ENCODE measurements around the gene CFAP73.

CFAP73 gene

DNA sequence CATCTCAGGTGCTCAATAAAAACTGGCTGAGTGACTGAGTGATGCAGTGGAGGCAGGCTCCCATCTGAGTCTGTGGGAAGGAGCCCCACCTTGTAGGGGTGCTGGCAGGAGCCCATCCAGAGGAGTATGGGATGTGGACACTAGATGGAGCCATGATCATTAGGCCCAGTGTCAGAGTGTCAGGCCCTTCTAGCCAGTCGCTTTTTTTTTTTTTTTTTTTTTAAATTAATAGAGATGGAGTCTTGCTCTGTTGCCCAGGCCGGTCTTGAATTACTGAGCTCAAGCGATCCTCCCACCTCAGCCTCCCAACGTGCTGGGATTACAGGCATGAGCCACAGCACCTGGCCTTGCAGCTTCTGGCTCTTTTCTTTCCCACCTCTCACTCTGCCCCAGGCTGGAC, 47.5 kb downstream of the CFAP73 start:
- TF ChIP-seq, protein P1, sequence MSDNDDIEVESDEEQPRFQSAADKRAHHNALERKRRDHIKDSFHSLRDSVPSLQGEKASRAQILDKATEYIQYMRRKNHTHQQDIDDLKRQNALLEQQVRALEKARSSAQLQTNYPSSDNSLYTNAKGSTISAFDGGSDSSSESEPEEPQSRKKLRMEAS (IDR thresholded peaks at IDR 0.05; ENCODE audit: low read depth, low read length), result no peak
- TF ChIP-seq, protein P2, sequence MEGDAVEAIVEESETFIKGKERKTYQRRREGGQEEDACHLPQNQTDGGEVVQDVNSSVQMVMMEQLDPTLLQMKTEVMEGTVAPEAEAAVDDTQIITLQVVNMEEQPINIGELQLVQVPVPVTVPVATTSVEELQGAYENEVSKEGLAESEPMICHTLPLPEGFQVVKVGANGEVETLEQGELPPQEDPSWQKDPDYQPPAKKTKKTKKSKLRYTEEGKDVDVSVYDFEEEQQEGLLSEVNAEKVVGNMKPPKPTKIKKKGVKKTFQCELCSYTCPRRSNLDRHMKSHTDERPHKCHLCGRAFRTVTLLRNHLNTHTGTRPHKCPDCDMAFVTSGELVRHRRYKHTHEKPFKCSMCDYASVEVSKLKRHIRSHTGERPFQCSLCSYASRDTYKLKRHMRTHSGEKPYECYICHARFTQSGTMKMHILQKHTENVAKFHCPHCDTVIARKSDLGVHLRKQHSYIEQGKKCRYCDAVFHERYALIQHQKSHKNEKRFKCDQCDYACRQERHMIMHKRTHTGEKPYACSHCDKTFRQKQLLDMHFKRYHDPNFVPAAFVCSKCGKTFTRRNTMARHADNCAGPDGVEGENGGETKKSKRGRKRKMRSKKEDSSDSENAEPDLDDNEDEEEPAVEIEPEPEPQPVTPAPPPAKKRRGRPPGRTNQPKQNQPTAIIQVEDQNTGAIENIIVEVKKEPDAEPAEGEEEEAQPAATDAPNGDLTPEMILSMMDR (IDR thresholded peaks at IDR 0.05; ENCODE audit: low read depth, low read length), result peak; percentile 92
- TF ChIP-seq POLR2A (IDR thresholded peaks at IDR 0.05; ENCODE audit: extremely low read depth, insufficient read length), result no peak
- peak; percentile 91 for DNase-seq (ENCODE audit: low read depth)
- H3K4me3 ChIP-seq (ENCODE audit: low read depth, low read length), result no peak overlapping the region

DNA sequence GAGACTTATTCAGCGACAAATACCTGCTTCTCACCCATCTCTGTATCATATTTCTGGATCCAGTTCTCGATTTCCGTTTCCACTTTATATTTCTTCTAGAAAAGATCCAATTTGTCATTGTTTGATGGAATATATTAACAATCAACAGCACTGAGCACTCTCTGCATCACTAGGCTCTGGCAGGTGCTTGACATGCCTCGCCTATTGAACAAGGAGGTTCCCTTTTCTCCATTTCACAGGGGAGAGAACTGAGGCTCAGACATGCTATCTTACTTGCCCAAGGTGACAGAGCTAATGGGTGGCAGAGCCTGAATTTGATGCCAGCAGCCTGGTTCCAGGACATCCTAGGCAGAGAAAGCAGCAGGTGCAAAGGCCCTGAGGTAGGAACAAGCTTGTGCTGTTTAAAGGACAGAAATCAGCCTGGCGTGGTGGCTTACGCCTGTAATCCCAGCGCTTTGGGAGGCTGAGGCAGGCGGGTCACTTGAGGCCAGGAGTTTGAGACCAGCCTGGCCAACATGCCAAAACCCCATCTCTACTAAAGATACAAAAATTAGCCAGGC, 48.1 kb downstream of the CFAP73 start:
- DNase-seq (ENCODE audit: low read depth), result no peak
- no peak for TF ChIP-seq MYC (IDR thresholded peaks at IDR 0.05; ENCODE audit: low read depth, low read length)
- TF ChIP-seq, protein P1 (IDR thresholded peaks at IDR 0.05; ENCODE audit: low read depth, low read length), result no peak
- no peak for TF ChIP-seq POLR2A (IDR thresholded peaks at IDR 0.05; ENCODE audit: extremely low read depth, insufficient read length)
- TF ChIP-seq, protein P2 (IDR thresholded peaks at IDR 0.05; ENCODE audit: low read depth, low read length), result no peak
- H3K4me3 ChIP-seq (ENCODE audit: low read depth, low read length), result no peak overlapping the region

DNA sequence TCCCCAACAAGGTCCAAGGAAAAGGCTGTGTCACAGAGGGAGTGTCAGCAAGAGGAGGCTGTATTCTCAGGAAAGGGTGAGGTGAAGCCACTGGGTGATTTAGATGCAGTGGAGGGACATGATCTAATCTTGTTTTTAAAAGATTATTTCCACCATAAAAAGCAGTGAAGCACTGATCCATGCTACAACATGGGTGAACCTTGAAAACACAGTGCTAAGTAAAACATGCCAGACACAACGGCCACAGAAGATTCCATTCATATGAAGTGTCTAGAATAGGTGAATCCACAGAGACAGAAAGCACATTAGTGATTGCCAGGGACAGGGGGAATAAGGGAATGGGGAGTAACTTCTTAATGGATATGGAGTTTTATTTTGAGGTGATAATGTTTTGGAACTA, 48.8 kb downstream of the CFAP73 start:
- no peak for TF ChIP-seq MYC (IDR thresholded peaks at IDR 0.05; ENCODE audit: low read depth, low read length)
- TF ChIP-seq, protein P1 (IDR thresholded peaks at IDR 0.05; ENCODE audit: low read depth, low read length), result no peak
- TF ChIP-seq, protein P2 (IDR thresholded peaks at IDR 0.05; ENCODE audit: low read depth, low read length), result no peak
- TF ChIP-seq POLR2A (IDR thresholded peaks at IDR 0.05; ENCODE audit: extremely low read depth, insufficient read length), result no peak
- no peak for DNase-seq (ENCODE audit: low read depth)
- no peak overlapping the region for H3K4me3 ChIP-seq (ENCODE audit: low read depth, low read length)

DNA sequence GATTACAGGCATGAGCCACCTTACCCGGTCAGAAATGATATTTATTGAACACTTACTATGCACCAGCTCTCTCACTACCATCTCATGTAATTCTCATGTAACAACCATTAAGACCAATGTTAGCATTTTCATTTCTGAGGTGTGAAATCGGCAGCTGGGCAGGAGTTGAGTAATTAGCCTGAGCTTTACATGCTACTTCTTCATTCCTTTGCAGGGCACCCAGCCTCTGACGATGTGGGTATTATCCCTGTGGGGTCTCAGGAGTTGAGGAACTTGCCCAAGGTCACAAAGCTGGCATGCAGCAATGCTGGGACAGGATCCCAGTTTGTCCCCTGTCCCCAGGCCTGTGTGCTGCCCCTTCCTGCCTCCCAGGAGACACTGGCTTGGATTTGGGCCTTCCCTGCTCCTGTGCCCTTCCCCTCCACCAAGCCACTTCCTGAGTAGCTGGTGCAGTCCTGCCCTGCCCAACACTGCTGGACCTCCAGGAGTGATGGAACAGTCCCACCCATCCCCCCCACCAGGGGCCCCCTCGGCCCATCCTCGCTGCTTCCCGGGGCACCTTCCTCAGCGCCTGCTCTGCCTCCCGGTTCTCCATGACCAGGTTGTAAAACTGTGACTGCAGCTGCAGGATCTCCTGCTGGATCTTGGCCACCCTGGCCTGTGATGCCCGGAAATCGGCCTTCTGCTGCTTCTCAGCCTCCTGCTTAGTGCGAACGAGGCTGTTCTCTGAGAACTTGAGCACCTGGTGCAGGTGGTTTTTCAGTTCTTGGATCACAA, 50.7 kb downstream of the CFAP73 start:
- TF ChIP-seq, protein P1 (IDR thresholded peaks at IDR 0.05; ENCODE audit: low read depth, low read length), result no peak
- TF ChIP-seq, protein P2 (IDR thresholded peaks at IDR 0.05; ENCODE audit: low read depth, low read length), result no peak
- TF ChIP-seq POLR2A (IDR thresholded peaks at IDR 0.05; ENCODE audit: extremely low read depth, insufficient read length) (no peak), MYC (IDR thresholded peaks at IDR 0.05; ENCODE audit: low read depth, low read length) (no peak)
- H3K4me3 ChIP-seq (ENCODE audit: low read depth, low read length), result no peak overlapping the region
- peak; percentile 74 for DNase-seq (ENCODE audit: low read depth)

DNA sequence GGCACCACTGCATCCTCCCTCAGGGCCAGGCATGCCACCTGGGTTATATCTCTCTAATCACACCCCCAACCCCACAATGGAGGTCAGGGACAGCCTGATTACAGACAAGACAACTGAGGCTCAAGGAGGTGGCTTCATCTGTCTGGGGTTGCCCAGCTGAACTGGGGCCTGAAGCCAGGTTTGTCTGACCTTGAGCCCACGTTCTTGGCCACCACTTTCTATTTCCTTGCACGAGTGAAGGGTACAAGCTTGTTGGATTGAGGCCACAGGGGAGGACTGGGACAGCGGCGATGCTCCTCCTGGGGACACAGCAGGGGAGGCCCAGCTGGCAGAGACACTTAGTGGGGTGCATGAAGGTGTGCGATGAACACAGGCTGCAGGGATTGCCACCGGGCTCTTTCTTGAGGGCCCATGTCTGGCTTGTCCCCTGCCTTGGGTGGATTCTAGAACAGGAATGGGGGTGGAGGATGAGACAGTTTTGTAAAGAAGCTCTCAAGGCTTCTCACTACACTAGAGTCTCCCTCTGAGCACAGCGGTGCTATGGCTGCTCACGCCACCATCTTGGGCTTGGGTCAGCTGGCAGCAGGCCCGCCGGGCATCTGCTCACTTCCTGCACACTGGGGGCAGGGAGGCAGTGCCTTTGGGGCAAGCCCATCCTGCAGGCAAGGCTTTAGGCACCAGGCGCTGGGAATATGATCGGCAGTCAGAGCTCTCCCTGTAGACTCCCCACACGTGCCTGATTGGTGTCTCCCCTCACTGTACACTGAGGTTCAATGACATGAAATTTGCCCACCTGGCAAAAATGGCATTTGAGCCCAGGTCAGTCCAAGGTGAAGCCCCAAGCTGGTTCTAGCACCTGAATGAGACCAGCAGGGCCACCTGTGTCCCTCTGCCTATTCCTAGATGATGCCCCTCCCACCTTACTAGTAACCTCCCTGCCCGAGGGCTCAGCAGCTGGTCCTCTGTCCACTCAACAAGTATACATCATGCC, 52.0 kb downstream of the CFAP73 start:
- TF ChIP-seq, protein P2 (IDR thresholded peaks at IDR 0.05; ENCODE audit: low read depth, low read length), result no peak
- TF ChIP-seq, protein P1 (IDR thresholded peaks at IDR 0.05; ENCODE audit: low read depth, low read length), result no peak
- TF ChIP-seq POLR2A (IDR thresholded peaks at IDR 0.05; ENCODE audit: extremely low read depth, insufficient read length) (no peak), MYC (IDR thresholded peaks at IDR 0.05; ENCODE audit: low read depth, low read length) (no peak)
- no peak for DNase-seq (ENCODE audit: low read depth)
- no peak overlapping the region for H3K4me3 ChIP-seq (ENCODE audit: low read depth, low read length)
